HL-60 (cell line): Measurements from ENCODE around the gene RPP30.

Experiments
- DNase-seq, 2 experiments: peaks; one replicate each; pipeline ENCODE4 v3.0.0-alpha.2; 2010 to 2020; ENCODE audit warnings: low read depth in 1 of 2, low spot score in 1 of 2
- H3K27ac ChIP-seq: fragments of 250-450 bp; sonication (Bioruptor Pico); replicated peaks from 2 replicates; pipeline ENCODE4 v1.5.1; 2020; ENCODE audit warnings: mild to moderate bottlenecking, moderate library complexity
- H3K27me3 ChIP-seq: fragments of 250-450 bp; sonication (Bioruptor Pico); 2 replicates; pipeline ENCODE4 v1.5.1; 2021; ENCODE audit warnings: mild to moderate bottlenecking, moderate library complexity; ENCODE audit not compliant: insufficient read depth, poor library complexity, severe bottlenecking
- H3K4me3 ChIP-seq: replicated peaks from 2 replicates; pipeline ENCODE4 v1.5.1; 2011; ENCODE audit warnings: mild to moderate bottlenecking, control low read depth, low read length; ENCODE audit not compliant: insufficient read depth
- CTCF ChIP-seq: IDR thresholded peaks from one replicate; pipeline ENCODE4 v1.5.1; 2011; ENCODE audit warnings: low read length, control low read depth, inconsistent platforms; ENCODE audit not compliant: insufficient read depth
- GABPA ChIP-seq: IDR thresholded peaks from 2 replicates; pipeline ENCODE4 v1.6.1; 2012; ENCODE audit warnings: low read depth
- POLR2AphosphoS5 ChIP-seq: IDR thresholded peaks from 2 replicates; pipeline ENCODE4 v1.6.1; 2012; ENCODE audit warnings: low read depth
- REST ChIP-seq: IDR thresholded peaks from 2 replicates; pipeline ENCODE4 v1.6.1; 2012; ENCODE audit warnings: low read depth; ENCODE audit not compliant: insufficient replicate concordance
- SPI1 ChIP-seq: IDR thresholded peaks from 2 replicates; pipeline ENCODE4 v1.6.1; 2012; ENCODE audit warnings: low read depth, mild to moderate bottlenecking, borderline replicate concordance

Gene RPP30

GRCh38 chr10:90885176-90885575, 13.4 kb downstream of the RPP30 start:
- DNase-seq, result no peak
- Histone ChIP-seq H3K27ac (no peak overlapping the region), H3K27me3 (no peaks in the 10 kb centered on the region), H3K4me3 (no peak overlapping the region)
- TF ChIP-seq SPI1, result no peak
- TF ChIP-seq POLR2AphosphoS5, result no peak
- no peak for TF ChIP-seq GABPA
- TF ChIP-seq REST, result no peak
- TF ChIP-seq CTCF, result no peak

- no peak for DNase-seq
- TF ChIP-seq SPI1 (no peak), POLR2AphosphoS5 (no peak), CTCF (no peak), REST (no peak), GABPA (no peak)
- Histone ChIP-seq H3K4me3 (no peak overlapping the region), H3K27me3 (no peaks in the 10 kb centered on the region), H3K27ac (no peak overlapping the region)
Observed at GRCh38 chr10:90887555-90887954, 15.8 kb downstream of the RPP30 start.

GRCh38 chr10:90888387-90888786, 16.6 kb downstream of the RPP30 start:
- Histone ChIP-seq H3K4me3 (no peak overlapping the region), H3K27me3 (no peaks in the 10 kb centered on the region), H3K27ac (no peak overlapping the region)
- no peak for DNase-seq
- no peak for TF ChIP-seq REST
- no peak for TF ChIP-seq POLR2AphosphoS5
- no peak for TF ChIP-seq SPI1
- no peak for TF ChIP-seq CTCF
- no peak for TF ChIP-seq GABPA
